ENCODE measurements around the gene TXNDC5.
"Not testable (repeated sequence)": the region's sequence is repeated elsewhere in the genome, so short reads cannot be mapped to it uniquely, and the experiment has no call there.

The TXNDC5 gene

DNA sequence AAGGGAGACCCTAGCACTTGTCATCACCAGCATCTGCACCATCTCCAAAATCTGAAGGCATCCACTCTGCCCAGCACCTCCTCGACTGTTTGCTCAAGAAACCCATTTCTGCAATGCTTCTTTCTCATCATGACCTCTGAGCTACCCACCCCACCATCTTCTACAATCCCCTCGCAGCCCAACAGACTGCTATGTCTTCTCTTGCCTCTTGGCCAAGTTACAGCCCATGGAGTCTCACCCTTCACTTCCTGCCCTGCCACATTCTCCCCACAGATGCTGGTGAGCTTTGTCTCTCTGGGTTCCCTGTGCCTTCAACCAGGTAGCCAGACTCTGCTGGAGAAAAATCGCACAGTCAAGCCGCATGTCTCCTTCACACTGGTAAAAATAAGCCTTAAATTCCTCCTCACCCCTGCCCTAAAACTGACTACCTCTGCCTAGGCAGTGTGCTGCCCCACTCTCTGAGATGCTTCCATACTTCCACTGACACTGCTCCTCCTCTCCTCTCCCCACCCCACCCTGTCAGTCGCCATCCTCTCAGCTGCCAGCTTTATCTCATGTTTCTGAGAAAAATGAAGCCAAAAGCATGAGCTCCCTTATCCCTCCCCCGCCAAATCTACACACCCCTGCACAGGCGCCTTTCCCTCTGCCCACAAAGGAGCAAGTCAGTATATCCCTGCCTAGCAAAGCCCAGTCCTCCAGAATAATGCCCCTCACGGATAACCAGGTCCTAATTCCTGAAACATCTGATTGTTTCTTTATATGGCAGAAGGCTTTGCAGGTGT, 2.3 kb upstream of the TXNDC5 start:
- DNase-seq = no peak

DNA sequence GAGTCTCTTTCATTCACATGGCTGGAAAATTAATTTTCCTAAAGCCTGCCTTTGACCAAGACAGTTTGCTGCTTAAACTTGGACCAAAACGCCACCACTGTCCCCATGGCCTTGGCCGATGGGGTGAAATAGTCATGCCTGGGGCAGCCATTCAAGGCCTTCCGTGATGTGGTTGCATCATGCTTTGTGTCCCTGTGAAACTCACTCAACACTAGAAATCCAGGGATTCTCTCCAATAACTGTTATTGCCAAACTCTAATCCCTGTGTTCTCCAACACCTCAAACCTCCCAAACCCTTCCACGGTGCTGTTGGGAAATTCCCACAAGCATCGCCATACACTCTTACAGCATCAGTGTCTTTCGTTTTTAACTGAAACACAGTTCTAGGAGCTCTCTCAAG, 1.4 kb upstream of the TXNDC5 start:
- DNase-seq = no peak

DNA sequence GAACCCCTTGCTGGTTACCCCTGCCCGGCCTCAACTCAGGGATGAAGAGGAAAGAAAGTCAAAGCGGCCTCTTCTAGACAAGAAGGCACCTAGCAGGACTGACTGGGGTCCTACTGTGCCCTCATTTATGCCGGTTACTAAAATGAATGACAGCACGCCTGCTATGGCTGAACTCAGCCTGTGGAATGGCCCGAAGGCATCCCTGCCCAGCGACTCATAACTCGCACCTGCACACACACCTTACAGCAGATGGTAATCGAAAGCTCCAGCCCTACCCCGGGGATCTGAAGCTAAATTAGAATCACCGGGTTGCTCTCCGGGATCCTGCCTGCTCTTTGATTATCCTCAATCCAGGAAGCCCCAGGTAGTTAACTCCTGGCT, 747 bp upstream of the TXNDC5 start:
- no peak for DNase-seq

DNA sequence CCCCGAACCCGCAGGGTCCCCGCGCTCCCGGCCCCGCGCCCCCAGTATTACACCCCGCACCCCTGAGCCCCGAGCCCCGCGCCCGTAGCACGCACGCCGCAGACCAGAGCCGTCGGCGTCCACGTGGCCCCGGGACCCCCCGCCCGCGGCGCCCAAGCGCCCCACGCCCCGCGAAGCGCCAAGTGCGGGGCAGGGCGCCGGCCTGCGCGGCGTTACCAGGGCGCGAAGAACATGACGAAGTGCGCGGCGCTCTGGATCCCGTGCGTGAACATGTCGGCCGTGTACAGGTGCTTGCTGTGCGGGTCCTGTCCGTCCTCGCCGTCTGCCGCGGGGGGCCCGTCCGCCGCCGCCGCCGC, 312 bp downstream of the TXNDC5 start:
- no peak for DNase-seq

DNA sequence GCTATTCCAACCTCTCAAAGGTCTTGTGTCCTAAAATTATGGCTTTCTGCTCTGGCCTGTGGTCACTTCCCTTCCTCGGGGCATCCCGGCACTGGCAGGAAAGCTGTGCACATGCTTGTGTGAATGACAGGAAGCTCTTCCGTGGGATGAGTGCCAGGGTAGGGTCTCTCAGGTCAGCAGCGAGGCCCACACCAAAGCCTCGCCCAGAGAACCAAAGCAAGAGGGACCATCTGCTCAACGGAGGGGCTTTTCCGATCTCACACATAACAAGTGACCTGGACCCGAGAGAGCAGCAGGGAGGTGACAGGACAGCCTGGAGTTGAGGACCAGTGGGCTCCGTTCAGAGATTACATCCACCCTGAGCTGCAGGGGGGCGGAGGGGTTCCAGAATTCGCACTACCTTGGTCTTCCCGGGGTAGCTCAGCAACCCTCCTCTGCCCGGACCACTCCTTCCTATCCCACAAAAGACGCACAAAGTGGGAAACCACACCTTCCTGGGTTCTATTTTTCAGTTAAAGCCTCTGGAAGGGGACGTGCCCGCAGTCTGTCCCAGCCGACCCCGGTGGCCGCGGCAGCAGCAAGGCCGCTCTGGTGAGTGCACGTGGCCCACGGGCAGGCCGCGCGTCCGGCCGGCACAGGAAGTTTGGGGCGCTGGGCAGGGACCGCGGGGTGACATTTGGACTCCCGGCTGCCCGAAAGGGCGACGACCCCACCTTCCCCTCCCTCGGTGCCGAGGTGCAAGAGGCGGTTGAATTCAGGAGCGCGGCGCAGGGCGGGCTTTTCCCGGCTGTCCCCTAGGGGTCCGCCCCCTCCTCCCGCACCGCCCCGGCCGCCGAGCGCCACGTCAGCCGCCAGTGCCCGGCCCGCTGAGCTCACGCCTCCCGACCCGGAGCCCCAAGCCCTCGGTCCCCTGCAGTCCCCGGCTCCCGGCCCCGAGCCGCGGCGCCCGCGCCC, 988 bp downstream of the TXNDC5 start:
- DNase-seq = peak; percentile 63

DNA sequence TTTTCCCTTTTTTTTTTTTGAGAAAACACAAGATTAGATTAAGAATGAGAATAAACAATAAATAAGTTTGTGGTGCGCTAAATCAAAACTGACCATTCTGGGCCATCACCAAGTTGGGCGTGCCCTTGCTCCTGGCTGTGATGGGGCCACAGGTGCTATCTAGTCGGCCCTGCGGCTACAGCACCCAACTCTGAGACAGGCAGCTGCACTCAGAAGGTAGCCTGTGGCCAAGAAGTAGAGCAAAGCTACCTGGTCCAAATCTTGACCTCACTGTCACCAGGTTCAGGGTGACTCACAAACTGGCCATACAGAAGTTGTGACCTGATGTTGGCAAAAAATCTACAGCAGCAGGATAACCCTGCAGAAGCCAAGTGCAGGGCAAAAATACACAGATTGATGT, 3.4 kb downstream of the TXNDC5 start:
- no peak for DNase-seq

DNA sequence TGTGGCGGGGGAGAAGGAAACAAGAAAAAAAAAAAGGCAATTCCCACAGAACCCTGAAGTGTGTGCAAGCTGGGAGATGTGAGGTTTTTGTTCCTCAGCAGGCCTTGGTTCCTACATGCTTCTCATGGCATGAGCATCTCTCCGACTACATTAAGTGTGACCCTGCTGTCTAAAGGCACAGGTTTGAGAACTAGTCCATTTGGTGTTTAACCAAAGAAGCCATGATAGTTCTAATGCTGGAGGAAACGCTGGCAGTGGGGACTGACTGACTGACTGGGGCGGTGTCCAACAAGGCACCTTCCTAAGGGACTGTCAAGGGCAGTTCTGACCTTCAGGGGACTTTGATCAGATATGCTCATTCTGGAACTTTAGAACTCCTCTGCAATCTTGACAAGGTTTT, 3.8 kb downstream of the TXNDC5 start:
- no peak for DNase-seq

DNA sequence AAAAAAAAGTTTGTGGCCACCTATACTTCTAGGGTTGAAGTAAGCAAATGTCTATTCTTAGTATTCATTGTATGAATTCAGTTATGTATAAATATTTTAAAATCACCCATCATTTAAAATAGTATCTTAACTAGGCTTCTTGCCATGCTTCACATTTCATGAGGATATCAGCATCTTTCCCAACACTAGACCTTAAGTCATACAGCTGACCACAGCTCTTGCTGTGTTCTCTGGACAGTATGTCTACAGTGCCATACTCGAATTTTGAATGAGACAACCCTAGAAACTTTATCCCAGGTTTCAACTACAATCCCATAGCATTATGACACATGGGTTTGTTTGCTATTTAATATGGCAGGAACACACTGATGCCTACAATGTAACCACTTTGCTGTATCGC, 5.2 kb downstream of the TXNDC5 start:
- DNase-seq = no peak

DNA sequence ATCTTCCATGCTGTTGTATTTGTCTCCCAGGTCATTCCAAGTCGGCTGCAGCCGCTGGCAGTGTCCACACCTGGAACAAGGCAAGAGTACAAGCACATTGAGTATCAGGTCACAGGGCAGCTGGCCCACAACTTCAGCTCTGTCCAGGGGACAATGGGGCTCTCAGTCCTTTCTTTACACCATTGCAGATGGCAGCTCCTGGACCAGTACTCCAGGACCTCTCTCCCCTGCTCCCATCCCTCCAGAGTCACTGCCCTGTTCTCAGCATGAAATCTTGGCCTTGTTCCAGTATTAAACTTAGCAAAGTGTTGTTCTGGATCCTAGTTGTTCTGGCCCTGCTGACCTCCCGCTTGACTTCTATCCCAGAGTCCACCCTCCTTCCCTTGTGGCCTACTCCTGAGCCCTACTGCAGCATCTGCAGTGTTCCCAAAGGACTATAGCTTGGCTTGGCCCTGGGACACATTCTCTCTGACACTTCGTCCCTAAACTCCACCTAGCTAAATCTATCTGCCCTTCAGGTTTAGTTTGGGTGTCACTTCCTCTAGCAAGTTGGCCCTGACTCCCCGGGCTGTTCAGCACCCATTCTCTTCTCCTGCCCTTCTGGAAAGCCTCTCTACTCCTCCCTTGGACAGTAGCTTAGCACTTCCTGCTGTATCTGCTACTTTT, 5.8 kb downstream of the TXNDC5 start:
- no peak for DNase-seq

DNA sequence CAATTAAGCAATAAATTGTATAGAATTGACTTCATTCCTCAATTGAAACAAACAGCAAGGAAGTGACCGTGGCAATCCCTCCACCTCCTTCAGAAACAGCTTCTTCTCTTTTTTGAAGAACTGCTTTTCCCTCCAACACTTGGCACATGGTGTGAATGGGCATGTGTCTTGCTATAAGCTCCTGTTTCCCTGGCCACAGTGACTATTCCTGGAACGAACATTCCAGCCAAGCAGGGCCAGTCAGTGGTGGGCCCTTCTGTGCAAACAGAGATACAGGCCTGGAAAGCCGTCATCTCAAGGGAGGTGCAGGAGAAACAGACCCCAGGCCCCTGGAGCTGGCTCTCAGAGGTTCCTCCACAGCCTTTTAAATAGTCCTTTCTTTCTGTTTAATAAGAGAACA, 6.9 kb downstream of the TXNDC5 start:
- DNase-seq = no peak

DNA sequence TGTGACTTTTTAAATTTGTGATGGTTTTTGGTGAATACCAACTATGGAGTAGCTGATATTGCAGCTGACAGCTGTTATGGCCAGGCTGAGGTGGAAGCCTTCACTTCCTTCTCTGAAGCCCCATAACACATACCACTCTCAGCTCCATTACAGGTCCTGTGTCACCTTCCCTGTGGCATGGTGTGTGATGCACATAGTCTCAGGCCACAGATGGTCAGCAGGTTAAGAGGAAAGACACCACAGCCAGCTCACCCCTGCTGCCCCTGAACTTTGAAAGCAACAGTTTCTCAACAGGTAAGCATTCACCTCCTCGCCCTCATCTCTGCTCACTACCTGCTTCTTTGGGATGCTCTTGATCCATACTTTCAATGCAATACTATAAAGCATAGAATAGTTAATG, 7.7 kb downstream of the TXNDC5 start:
- DNase-seq = no peak

DNA sequence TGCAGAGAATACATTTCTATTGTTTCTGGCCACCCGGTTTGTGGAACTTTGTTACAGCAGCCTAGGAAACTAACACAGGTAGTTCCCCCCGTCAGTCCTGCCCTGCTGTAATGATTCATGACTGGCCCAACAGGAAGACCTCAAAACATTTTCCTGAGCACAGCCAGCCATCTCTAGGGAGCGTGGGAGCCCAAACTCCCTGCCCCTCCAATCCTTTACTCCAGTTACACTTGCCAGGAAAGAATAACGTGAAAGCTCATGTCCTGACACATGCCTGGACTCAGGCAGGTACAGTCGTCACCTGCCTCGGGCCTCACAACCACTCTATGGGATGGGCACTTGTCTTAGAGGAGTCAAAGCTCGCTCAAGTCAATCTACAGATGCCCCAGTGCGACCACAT, 8.4 kb downstream of the TXNDC5 start:
- no peak for DNase-seq

DNA sequence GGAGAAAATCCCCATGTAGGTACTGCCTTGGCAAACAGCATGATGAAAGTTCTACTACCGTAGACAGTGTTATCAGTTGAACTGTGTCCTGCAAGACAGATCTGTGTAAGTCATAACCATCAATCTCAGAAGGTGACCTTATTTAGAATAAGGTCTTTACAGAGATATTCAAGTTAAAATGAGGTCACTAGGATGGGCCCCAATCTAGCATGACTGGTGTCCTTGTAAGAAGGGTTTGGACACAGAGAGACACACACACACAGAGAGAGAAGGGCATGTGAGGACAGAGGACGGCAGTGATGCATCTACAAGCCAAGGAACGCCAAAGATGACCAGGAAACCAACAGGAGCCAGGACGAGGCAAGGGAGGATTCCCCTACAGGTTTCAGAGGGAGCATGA, 8.8 kb downstream of the TXNDC5 start:
- no peak for DNase-seq

DNA sequence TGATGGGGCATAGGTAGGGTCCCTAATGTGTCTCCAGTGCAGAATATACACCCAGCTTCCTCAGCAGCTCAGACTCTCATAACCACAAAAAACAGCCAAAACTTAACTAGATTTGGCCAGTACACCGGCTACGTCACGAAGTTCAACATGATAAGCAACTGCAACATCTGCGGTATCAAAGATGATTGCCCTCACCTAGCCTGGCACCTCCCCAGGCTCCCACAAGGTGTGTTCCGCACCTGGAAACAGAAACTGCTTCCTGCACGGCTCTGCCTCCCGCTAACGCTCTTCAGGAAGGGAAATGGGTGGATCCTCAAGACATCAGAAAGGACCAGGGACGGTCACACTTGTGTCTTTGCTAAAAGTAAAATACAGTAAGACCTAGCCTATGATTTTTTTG, 9.5 kb downstream of the TXNDC5 start:
- DNase-seq = no peak

DNA sequence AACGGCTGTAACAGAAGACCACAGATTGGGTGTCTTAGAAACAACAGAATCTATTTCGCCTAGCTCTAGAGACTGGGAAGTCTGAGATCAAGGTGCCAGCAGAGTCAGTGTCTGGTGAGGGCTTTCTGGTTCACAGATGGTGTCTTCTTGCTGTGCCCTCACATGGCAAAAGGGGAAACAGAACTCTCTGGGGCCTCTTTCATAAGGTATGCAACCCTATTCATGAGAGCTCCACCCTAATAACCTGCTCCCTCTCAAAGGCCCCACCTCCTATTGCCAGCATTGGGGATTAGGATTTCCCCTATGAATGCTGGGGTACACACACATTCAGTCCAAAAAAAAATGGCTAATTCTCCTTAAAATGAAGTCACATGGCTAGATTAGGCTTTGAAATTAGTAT, 10.0 kb downstream of the TXNDC5 start:
- no peak for DNase-seq

DNA sequence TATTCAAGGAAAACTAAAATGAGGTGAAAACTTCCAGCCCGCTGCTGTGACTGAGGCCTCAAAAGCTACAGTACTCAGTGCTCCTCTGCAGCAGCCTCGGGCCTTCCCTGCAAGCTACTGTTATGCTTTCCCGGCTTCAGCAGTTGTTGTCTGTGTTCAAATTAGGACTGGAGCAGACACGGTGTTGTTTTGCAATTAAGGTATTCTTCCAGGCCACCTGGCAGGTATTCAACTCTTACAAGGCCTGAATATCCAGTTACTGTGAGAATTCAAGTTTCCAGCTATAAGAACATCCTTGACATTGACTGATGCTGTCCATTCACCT, 10.7 kb downstream of the TXNDC5 start:
- no peak for DNase-seq

DNA sequence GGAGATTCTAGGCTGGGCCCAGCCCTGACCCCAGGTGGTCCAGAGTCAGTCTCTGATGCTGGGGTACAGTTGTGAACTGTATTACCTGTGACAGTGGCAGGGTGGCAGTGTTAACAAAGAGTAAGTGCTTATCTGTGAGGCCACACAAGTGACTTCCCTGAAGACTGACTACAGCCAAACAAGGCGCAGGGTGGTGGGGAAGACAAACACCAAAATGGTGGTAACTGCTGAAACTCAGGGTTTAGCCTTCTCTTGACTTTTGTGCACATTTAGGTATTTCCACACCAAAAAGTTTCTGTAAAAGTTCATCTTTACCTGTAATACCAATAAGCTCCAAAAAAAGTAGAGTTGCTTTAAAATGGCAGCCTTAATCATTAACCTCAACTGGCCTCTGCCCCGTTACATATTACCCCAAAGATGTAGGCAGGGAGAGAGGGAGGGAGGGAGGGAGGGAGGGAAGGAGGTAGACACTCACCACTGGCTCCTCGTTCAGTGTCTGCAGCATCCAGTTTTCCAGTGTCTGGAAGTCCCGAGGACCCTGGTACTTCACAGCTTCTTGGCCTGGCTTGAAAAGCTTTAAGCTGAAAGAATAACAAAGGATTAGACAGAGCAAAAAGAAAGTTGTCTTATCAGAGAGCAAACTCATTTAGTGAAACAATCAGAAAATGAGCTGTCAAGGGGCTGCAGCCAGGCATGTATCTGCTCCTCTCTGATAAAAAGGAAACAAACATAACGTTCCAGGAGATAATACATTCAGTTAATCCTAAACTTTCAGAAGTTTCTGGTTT, 11.3 kb downstream of the TXNDC5 start:
- DNase-seq = no peak

DNA sequence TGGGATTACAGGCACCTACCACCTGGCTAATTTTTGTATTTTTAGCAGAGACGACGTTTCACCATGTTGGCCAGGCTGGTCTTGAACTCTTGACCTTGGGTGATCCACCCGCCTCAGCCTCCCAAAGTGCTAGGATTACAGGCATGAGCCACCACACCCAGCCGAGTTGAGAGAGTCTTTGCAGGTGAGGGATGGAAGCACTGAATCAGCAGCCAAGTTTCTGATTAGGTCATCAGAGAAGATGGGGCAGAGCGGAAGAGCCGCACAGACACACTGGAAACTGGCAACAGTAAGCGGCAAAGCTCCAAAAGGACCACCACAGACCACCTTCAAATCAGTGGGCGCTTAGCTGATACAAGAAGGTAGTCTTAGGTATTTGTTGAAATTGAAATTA, 12.4 kb downstream of the TXNDC5 start:
- not testable (repeated sequence) for DNase-seq

DNA sequence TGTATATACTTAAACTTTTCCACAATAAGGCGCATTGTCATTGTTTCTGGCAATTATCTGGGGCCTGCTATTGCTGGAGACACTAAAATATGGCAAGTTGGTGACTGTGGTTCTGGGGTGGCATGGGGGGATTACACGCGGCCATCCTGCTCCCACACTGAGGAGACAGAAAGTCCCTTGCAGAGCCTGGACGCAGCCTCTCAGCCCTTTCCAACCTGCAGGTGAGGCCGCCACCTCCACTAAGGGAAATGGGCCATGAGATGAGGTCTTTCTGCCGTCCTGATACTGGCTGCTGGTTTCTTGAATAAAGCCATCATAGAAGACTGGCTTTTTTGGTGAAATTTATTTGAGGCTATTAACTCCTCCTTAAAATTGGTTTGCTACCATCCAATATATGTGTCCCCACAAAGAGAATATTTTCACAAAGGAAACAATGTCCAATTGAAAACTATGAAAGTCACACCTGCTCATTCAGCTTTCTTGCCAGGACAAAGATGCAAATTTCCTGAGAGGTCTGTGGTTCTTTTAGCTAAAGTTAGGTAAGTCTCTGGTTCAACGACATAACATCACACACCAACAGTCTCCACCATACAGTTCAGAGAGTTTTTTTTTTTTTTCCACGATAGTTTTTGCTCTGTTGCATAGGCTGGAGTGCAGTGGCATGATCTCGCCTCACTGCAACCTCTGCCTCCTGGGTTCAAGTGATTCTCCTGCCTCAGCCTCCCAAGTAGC, 13.0 kb downstream of the TXNDC5 start:
- DNase-seq = no peak

DNA sequence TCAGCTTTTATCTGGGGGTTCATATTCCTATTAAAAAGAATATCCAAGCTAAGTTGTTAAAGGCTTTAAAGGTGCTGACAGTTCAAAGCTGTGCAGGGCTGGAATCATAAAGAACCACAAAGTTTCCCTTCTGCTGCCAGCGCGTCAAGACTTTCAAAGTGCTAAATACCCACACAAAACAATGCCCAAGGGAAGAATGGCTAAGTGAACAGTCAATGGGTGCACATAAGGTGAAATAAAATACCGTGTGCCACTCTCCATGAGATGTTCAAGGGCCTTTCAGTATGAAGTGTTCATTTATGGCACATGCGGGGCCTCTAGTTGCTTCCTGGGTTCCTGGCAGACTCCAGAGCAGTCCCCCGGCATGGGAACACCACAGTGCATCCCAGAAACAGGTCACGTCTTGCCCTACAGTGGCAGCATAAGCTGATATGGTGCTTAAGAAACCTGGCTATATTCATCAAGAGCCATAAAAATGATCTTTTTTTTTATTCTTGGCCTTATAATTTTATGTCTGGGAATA, 14.1 kb downstream of the TXNDC5 start:
- no peak for DNase-seq

DNA sequence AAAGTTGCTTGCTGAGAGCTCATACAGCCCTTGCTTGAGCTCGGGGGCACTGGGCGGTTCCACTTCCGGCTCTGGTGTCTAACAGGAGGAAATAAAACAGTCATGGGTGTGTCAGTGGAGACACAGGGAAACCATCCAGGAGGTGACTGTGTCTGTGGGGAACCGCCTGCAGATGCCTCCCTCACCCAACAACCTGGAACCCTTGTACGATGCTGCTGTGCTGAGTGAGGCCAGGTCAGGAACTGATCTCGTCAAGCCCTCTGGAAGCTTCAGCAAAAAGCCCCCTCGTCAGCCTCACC, 15.5 kb downstream of the TXNDC5 start:
- DNase-seq = no peak

Data from stimulated activated CD4-positive, alpha-beta T cell treated with anti-CD3 and anti-CD28 coated beads, Interleukin-12 subunit alpha, Interleukin-12 subunit beta, amount 100 ng/mL, for 4 hours (primary cell).